OCI-LY7 (cell line): ENCODE measurements around the gene BRD2. TPM values are rescaled to one million over a fixed set of nuclear protein-coding genes. Genes with fewer than 3 reads are reported as not detected.

ENCODE experiments used
- BruUV-seq: library from RNA; stranded (reverse); fragments of 400-500 nt; replicated peaks from 2 replicates; lab custom pipeline; 2021; lab: Mats Ljungman, UMichigan
- CTCF ChIA-PET: fragments of 300-600 bp; sonication (Branson Sonifier 250); formaldehyde crosslinking; loops from one replicate; lab custom pipeline; 2022; ENCODE audit warnings: antibody characterized with exemption; ENCODE audit not compliant: unreplicated experiment; lab: Charles Lee
- POLR2A ChIA-PET: fragments of 300-600 bp; sonication (Branson Sonifier 250); formaldehyde crosslinking; loops from one replicate; lab custom pipeline; 2022; ENCODE audit warnings: antibody characterized with exemption; lab: Charles Lee
- DNase-seq: peaks from one replicate; pipeline ENCODE4 v3.0.0-alpha.2; 2015; ENCODE audit warnings: low spot score
- H2AFZ ChIP-seq: fragments of 200-600 bp; sonication (generic), shearing (Covaris generic); 2 replicates; pipeline ENCODE4 v1.6.1; 2014; ENCODE audit warnings: mild to moderate bottlenecking, antibody characterized with exemption, low read length, moderate library complexity
- H3K27ac ChIP-seq: fragments of 200-600 bp; sonication (generic); 2 replicates; pipeline ENCODE4 v1.5.1; 2014; ENCODE audit warnings: mixed run types, low read depth, mild to moderate bottlenecking, moderate library complexity, low read length, inconsistent platforms; ENCODE audit not compliant: poor library complexity, severe bottlenecking
- H3K36me3 ChIP-seq: fragments of 200-600 bp; sonication (generic); 2 replicates; pipeline ENCODE4 v1.6.1; 2014; ENCODE audit warnings: mild to moderate bottlenecking, antibody characterized with exemption, low read length, moderate library complexity, mixed read lengths; ENCODE audit not compliant: insufficient read depth
- H3K4me1 ChIP-seq: fragments of 200-600 bp; sonication (generic); 2 replicates; pipeline ENCODE4 v1.5.1; 2014; ENCODE audit warnings: mild to moderate bottlenecking, low read length; ENCODE audit not compliant: insufficient read depth, poor library complexity, severe bottlenecking
- H3K4me2 ChIP-seq: fragments of 200-600 bp; sonication (generic); 2 replicates; pipeline ENCODE4 v1.6.1; 2014; ENCODE audit warnings: mild to moderate bottlenecking, low read length
- H3K4me3 ChIP-seq: fragments of 200-600 bp; sonication (generic); 2 replicates; pipeline ENCODE4 v1.5.1; 2014; ENCODE audit warnings: mild to moderate bottlenecking, low read depth, low read length; ENCODE audit not compliant: poor library complexity, severe bottlenecking
- H3K79me2 ChIP-seq: fragments of 200-600 bp; sonication (generic); 2 replicates; pipeline ENCODE4 v1.6.1; 2016; ENCODE audit warnings: low read depth, mild to moderate bottlenecking, low read length, moderate library complexity, mixed read lengths; ENCODE audit not compliant: insufficient read depth
- H3K9me2 ChIP-seq: fragments of 200-600 bp; sonication (generic); 2 replicates; pipeline ENCODE4 v1.6.1; 2016; ENCODE audit warnings: mild to moderate bottlenecking, low read length, mixed read lengths; ENCODE audit not compliant: insufficient read depth
- H3K9me3 ChIP-seq: fragments of 200-600 bp; sonication (generic); 2 replicates; pipeline ENCODE4 v1.6.1; 2014; ENCODE audit warnings: mild to moderate bottlenecking, mixed run types, low read length, mixed read lengths
- H4K20me1 ChIP-seq: fragments of 200-600 bp; sonication (generic); 2 replicates; pipeline ENCODE4 v1.6.1; 2014; ENCODE audit warnings: mild to moderate bottlenecking, antibody characterized with exemption, low read length, moderate library complexity, mixed read lengths; ENCODE audit not compliant: insufficient read depth
- CTCF ChIP-seq: fragments of 200-600 bp; sonication (generic); conservative IDR thresholded peaks from 2 replicates; pipeline ENCODE4 v1.5.1; 2014; ENCODE audit warnings: mild to moderate bottlenecking, antibody characterized with exemption, low read length, moderate library complexity, mixed read lengths
- EZH2phosphoT487 ChIP-seq: fragments of 200-600 bp; sonication (generic); IDR thresholded peaks from 2 replicates; pipeline ENCODE4 v1.6.1; 2018; ENCODE audit warnings: low read depth, borderline replicate concordance, mild to moderate bottlenecking, mixed run types, antibody characterized with exemption, low read length, moderate library complexity, mixed read lengths
- intact Hi-C: fragments of 100-400 bp; cut with micrococcal nuclease; formaldehyde crosslinking; loops from one replicate; pipeline ENCODE4 v1.10.0; 2022; ENCODE audit not compliant: unreplicated experiment
- total RNA-seq, 2 experiments: library from RNA; depleted of rRNA in 1 of 2; stranded (reverse); fragments of >200 nt in 1 of 2; shearing (Covaris generic) in 1 of 2; gene quantifications; 2 replicates each; pipeline ENCODE4 v1.2.3, GENCODE V29; 2014 to 2022

The BRD2 gene
- total RNA-seq, 2 experiments from 2014 or later: 236 to 326 TPM

GRCh38 chr6:32943864-32944649 lies 24.3 kb upstream of the BRD2 start:
- H2AFZ ChIP-seq: no peak overlapping the region
- no peaks in the 10 kb centered on the region for H4K20me1 ChIP-seq
- peaks cover 11% of the 10 kb centered on the region; the same call in 1 of the 2 replicates for H3K9me3 ChIP-seq
- peaks cover 33% of the 10 kb centered on the region for H3K36me3 ChIP-seq
- peak overlapping the region; percentile 95 for H3K4me2 ChIP-seq
- H3K9me2 ChIP-seq: no peaks in the 10 kb centered on the region
- H3K79me2 ChIP-seq: peaks cover 62% of the 10 kb centered on the region
- TF ChIP-seq EZH2phosphoT487 (no peak), CTCF (no peak)
- no TSS peak for BruUV-seq
- ChIA-PET CTCF (interaction anchor here (0.9 to 1.6 kb wide), 2 partner anchors 10 kb away, joined by 3 to 6 read pairs; no protein-coding TSS in a partner anchor), POLR2A (interaction anchor here (0.6 to 6.8 kb wide), 16 partner anchors 9 to 171 kb away, joined by 3 to 91 read pairs (median 5); partner anchors contain the start of genes BRD2 and HLA-DMA)
- H3K27ac ChIP-seq: peak overlapping the region; percentile 99
- peaks cover 80% of the 10 kb centered on the region for H3K4me1 ChIP-seq
- peak overlapping the region; percentile 91 for H3K4me3 ChIP-seq
- DNase-seq: peak; percentile 95
- intact Hi-C loops: loop anchor here (1.0 to 2.0 kb wide), 3 partner anchors 11 to 99 kb away; partner anchors contain the start of gene PSMB8

- H3K9me2 ChIP-seq: no peaks in the 10 kb centered on the region
- peak overlapping the region; percentile 99 for H3K27ac ChIP-seq
- peaks cover 11% of the 10 kb centered on the region; the same call in 1 of the 2 replicates for H3K9me3 ChIP-seq
- TF ChIP-seq CTCF (no peak), EZH2phosphoT487 (no peak)
- no TSS peak for BruUV-seq
- peak; percentile 81 for DNase-seq
- peaks cover 89% of the 10 kb centered on the region for H3K4me1 ChIP-seq
- H3K79me2 ChIP-seq: peaks cover 62% of the 10 kb centered on the region
- H2AFZ ChIP-seq: peak overlapping the region; percentile 19; the same call in 1 of the 2 replicates
- ChIA-PET POLR2A (interaction anchor here (0.8 to 6.8 kb wide), 11 partner anchors 7 to 90 kb away, joined by 3 to 91 read pairs (median 5); partner anchors contain the start of genes BRD2 and HLA-DMA), CTCF (interaction anchor here (0.6 to 1.6 kb wide), 2 partner anchors 9 to 107 kb away, joined by 6 to 13 read pairs; partner anchors contain the start of gene TAP2)
- H3K36me3 ChIP-seq: peaks cover 42% of the 10 kb centered on the region
- H4K20me1 ChIP-seq: no peaks in the 10 kb centered on the region
- peak overlapping the region; percentile 55 for H3K4me3 ChIP-seq
- peak overlapping the region; percentile 95 for H3K4me2 ChIP-seq
- intact Hi-C loops: loop anchor here (2.0 kb wide), 1 partner anchor 100 kb away; the partner anchor contains the start of gene PSMB8
Observed at GRCh38 chr6:32945108-32945760, 23.2 kb upstream of the BRD2 start.
